ENCODE results near the gene PCDHGB6.

GRCh38 chr5:141389153-141390042 is 18.4 kb upstream of the PCDHGB6 start:
- TF ChIP-seq CTCF (conservative IDR thresholded peaks at IDR 0.05) = no peak
- no peak for TF ChIP-seq EZH2 (IDR thresholded peaks at IDR 0.05; ENCODE audit: low read depth)

Measured in PC-9 (cell line).